ENCODE data around the gene MYO5C.
"Not testable (repeated sequence)": the region's sequence is repeated elsewhere in the genome, so short reads cannot be mapped to it uniquely, and the experiment has no call there.

MYO5C gene

GRCh38 chr15:52289629-52290081 is 5.9 kb downstream of the MYO5C start:
- peaks cover 2% of the 10 kb centered on the region for H3K27me3 ChIP-seq (ENCODE audit: control insufficient read depth, insufficient read depth, low read length, poor library complexity, severe bottlenecking)
- 49 to 57% methylated on average over 4 of the region's 4 CpGs for WGBS, 2 experiments
- H3K4me3 ChIP-seq (ENCODE audit: insufficient read depth, low read depth, low read length): no peak overlapping the region
- H3K36me3 ChIP-seq (ENCODE audit: control insufficient read depth, insufficient read depth, low read length): no peaks in the 10 kb centered on the region
- peaks cover 24% of the 10 kb centered on the region for H3K4me1 ChIP-seq (ENCODE audit: control insufficient read depth, insufficient read depth, low read length)
- no peaks in the 10 kb centered on the region for H3K9me3 ChIP-seq (ENCODE audit: control insufficient read depth, low read length)
- no peak overlapping the region for H3K27ac ChIP-seq (ENCODE audit: insufficient read depth, low read depth, low read length, poor library complexity, severe bottlenecking)

DNA sequence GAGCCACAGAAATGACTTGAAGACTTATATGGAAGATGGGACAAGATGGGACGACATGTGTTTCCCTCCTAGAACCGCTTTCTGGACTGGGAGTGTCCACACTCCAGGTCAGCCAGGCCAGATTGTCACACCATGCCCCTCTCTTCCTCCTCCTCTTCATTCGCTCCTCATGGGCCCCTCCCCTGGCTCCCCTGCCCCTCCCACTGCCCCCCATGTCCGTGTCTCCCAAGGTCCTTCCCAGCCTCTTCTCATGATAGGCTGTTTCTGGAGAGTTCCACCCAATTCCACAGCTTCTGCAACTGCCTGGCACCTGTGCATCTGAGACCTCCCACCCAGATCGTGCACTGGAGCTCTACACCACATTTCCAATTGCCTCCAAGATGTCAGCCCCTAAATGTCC is 6.6 kb downstream of the MYO5C start:
- Histone ChIP-seq H3K27ac (ENCODE audit: insufficient read depth, low read depth, low read length, poor library complexity, severe bottlenecking) (no peak overlapping the region), H3K4me1 (ENCODE audit: control insufficient read depth, insufficient read depth, low read length) (peaks cover 22% of the 10 kb centered on the region), H3K27me3 (ENCODE audit: control insufficient read depth, insufficient read depth, low read length, poor library complexity, severe bottlenecking) (no peaks in the 10 kb centered on the region), H3K9me3 (ENCODE audit: control insufficient read depth, low read length) (no peaks in the 10 kb centered on the region), H3K36me3 (ENCODE audit: control insufficient read depth, insufficient read depth, low read length) (no peaks in the 10 kb centered on the region), H3K4me3 (ENCODE audit: insufficient read depth, low read depth, low read length) (no peak overlapping the region)
- 92 to 93% methylated on average over 5 of the region's 5 CpGs for WGBS, 2 experiments

DNA sequence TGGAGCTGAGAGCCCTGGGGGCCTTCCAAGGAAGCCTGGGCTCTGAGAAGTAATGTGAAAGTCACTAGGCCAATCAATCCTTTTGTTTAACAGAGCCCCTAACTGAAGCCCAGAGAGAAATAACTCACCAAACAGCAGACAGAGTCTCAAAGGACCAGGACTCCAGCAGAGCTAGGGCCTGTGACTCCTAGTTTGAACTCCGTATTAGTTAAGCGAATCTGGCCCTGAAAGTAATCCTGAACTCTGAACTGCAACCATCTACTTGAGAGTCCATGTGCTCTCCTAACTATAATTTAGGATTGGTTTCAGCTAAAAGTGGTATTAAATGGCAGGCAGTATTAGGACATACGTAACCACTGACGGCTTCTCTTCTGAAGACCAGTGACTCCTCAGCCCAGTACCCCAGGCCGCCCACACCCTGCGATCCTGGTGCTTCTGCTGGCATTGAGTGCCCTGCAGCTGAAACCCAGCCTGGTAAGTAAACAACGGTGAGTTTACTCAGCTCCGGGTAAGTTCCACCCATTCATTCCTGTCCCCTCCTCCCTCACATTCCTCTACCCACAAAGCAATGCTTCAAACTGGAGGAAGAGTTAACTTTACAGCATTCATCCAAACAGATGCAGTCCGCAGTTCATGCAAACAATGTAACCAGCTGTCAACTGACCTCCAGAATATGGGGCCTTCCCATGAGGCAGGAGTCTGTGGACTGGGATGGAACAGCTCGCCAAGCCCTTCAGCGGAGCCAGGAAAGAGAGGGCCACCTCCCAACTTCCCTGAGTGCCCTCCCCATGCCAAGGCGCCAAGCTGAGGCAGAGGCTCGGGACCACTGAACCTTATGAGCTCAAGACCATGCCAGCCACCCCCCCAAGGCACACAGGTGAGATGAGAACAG is 7.3 kb downstream of the MYO5C start:
- no peak overlapping the region for H3K27ac ChIP-seq (ENCODE audit: insufficient read depth, low read depth, low read length, poor library complexity, severe bottlenecking)
- H3K9me3 ChIP-seq (ENCODE audit: control insufficient read depth, low read length): no peaks in the 10 kb centered on the region
- no peak overlapping the region for H3K4me3 ChIP-seq (ENCODE audit: insufficient read depth, low read depth, low read length)
- H3K4me1 ChIP-seq (ENCODE audit: control insufficient read depth, insufficient read depth, low read length): peaks cover 22% of the 10 kb centered on the region
- H3K36me3 ChIP-seq (ENCODE audit: control insufficient read depth, insufficient read depth, low read length): no peaks in the 10 kb centered on the region
- no peaks in the 10 kb centered on the region for H3K27me3 ChIP-seq (ENCODE audit: control insufficient read depth, insufficient read depth, low read length, poor library complexity, severe bottlenecking)
- WGBS, 2 experiments: 81 to 83% methylated on average over 13 of the region's 13 CpGs

DNA sequence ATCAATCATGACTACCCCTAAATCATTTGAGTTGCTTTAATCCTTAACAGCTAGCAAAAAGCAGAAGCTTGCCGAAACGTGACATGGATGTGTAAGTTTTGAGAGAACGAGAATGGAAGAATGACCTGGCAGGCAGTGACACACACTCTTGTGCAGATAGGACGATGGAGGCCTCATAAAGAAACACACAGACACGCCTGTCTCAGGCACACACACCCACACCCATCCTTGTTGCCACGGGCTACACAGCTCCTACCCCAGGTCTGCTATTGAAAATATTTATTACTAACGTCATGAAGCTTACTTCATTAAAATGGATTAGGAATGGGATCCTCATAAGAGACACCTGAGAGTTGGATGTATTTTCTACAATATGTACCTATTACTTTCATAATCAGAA is 8.5 kb downstream of the MYO5C start:
- H3K36me3 ChIP-seq (ENCODE audit: control insufficient read depth, insufficient read depth, low read length): no peaks in the 10 kb centered on the region
- peaks cover 22% of the 10 kb centered on the region for H3K4me1 ChIP-seq (ENCODE audit: control insufficient read depth, insufficient read depth, low read length)
- no peaks in the 10 kb centered on the region for H3K9me3 ChIP-seq (ENCODE audit: control insufficient read depth, low read length)
- no peak overlapping the region for H3K4me3 ChIP-seq (ENCODE audit: insufficient read depth, low read depth, low read length)
- no peak overlapping the region for H3K27ac ChIP-seq (ENCODE audit: insufficient read depth, low read depth, low read length, poor library complexity, severe bottlenecking)
- WGBS, 2 experiments: 88 to 95% methylated on average over 5 to 7 of the region's 7 CpGs
- H3K27me3 ChIP-seq (ENCODE audit: control insufficient read depth, insufficient read depth, low read length, poor library complexity, severe bottlenecking): no peaks in the 10 kb centered on the region

DNA sequence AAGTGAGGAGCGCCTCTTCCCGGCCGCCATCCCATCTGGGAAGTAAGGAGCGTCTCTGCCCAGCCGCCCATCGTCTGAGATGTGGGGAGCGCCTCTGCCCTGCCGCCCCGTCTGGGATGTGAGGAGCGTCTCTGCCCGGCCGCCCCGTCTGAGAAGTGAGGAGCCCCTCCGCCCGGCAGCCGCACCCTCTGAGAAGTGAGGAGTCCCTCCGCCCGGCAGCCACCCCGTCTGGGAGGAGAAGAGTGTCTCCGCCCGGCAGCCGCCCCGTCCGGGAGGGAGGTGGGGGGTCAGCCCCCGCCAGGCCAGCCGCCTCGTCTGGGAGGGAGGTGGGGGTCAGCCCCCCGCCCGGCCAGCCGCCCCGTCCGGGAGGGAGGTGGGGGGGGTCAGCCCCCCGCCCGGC is 9.7 kb downstream of the MYO5C start:
- 96 to 97% methylated on average over 25 to 27 of the region's 34 CpGs for WGBS, 2 experiments

GRCh38 chr15:52284164-52284563 is 11.4 kb downstream of the MYO5C start:
- Histone ChIP-seq H3K36me3 (ENCODE audit: control insufficient read depth, insufficient read depth, low read length) (no peaks in the 10 kb centered on the region), H3K9me3 (ENCODE audit: control insufficient read depth, low read length) (no peaks in the 10 kb centered on the region), H3K27me3 (ENCODE audit: control insufficient read depth, insufficient read depth, low read length, poor library complexity, severe bottlenecking) (no peaks in the 10 kb centered on the region), H3K27ac (ENCODE audit: insufficient read depth, low read depth, low read length, poor library complexity, severe bottlenecking) (no peak overlapping the region), H3K4me1 (ENCODE audit: control insufficient read depth, insufficient read depth, low read length) (peaks cover 10% of the 10 kb centered on the region), H3K4me3 (ENCODE audit: insufficient read depth, low read depth, low read length) (no peak overlapping the region)
- WGBS, 2 experiments: 93 to 100% methylated on average over 3 of the region's 3 CpGs

More for the DNA sequence above, 9.7 kb downstream of the MYO5C start:
- not testable (repeated sequence) for H3K9me3 ChIP-seq (ENCODE audit: control insufficient read depth, low read length); H3K27me3 ChIP-seq (ENCODE audit: control insufficient read depth, insufficient read depth, low read length, poor library complexity, severe bottlenecking); H3K27ac ChIP-seq (ENCODE audit: insufficient read depth, low read depth, low read length, poor library complexity, severe bottlenecking); H3K36me3 ChIP-seq (ENCODE audit: control insufficient read depth, insufficient read depth, low read length); H3K4me3 ChIP-seq (ENCODE audit: insufficient read depth, low read depth, low read length)
- H3K4me1 ChIP-seq (ENCODE audit: control insufficient read depth, insufficient read depth, low read length): peaks cover 22% of the 10 kb centered on the region

GRCh38 chr15:52283281-52283680 is 12.3 kb downstream of the MYO5C start:
- Histone ChIP-seq H3K27ac (ENCODE audit: insufficient read depth, low read depth, low read length, poor library complexity, severe bottlenecking) (no peak overlapping the region), H3K4me1 (ENCODE audit: control insufficient read depth, insufficient read depth, low read length) (peaks cover 2% of the 10 kb centered on the region), H3K9me3 (ENCODE audit: control insufficient read depth, low read length) (no peaks in the 10 kb centered on the region), H3K36me3 (ENCODE audit: control insufficient read depth, insufficient read depth, low read length) (peaks cover 2% of the 10 kb centered on the region), H3K27me3 (ENCODE audit: control insufficient read depth, insufficient read depth, low read length, poor library complexity, severe bottlenecking) (no peaks in the 10 kb centered on the region), H3K4me3 (ENCODE audit: insufficient read depth, low read depth, low read length) (no peak overlapping the region)
- 94 to 97% methylated on average over 6 of the region's 6 CpGs for WGBS, 2 experiments

- Histone ChIP-seq H3K36me3 (ENCODE audit: control insufficient read depth, insufficient read depth, low read length) (peaks cover 11% of the 10 kb centered on the region), H3K27ac (ENCODE audit: insufficient read depth, low read depth, low read length, poor library complexity, severe bottlenecking) (no peak overlapping the region), H3K4me1 (ENCODE audit: control insufficient read depth, insufficient read depth, low read length) (no peaks in the 10 kb centered on the region), H3K4me3 (ENCODE audit: insufficient read depth, low read depth, low read length) (no peak overlapping the region), H3K9me3 (ENCODE audit: control insufficient read depth, low read length) (no peaks in the 10 kb centered on the region), H3K27me3 (ENCODE audit: control insufficient read depth, insufficient read depth, low read length, poor library complexity, severe bottlenecking) (no peaks in the 10 kb centered on the region)
- WGBS, 2 experiments: 95 to 96% methylated on average over 14 of the region's 14 CpGs
These were observed 13.2 kb downstream of the MYO5C start for GRCh38 chr15:52282418-52282817.

DNA sequence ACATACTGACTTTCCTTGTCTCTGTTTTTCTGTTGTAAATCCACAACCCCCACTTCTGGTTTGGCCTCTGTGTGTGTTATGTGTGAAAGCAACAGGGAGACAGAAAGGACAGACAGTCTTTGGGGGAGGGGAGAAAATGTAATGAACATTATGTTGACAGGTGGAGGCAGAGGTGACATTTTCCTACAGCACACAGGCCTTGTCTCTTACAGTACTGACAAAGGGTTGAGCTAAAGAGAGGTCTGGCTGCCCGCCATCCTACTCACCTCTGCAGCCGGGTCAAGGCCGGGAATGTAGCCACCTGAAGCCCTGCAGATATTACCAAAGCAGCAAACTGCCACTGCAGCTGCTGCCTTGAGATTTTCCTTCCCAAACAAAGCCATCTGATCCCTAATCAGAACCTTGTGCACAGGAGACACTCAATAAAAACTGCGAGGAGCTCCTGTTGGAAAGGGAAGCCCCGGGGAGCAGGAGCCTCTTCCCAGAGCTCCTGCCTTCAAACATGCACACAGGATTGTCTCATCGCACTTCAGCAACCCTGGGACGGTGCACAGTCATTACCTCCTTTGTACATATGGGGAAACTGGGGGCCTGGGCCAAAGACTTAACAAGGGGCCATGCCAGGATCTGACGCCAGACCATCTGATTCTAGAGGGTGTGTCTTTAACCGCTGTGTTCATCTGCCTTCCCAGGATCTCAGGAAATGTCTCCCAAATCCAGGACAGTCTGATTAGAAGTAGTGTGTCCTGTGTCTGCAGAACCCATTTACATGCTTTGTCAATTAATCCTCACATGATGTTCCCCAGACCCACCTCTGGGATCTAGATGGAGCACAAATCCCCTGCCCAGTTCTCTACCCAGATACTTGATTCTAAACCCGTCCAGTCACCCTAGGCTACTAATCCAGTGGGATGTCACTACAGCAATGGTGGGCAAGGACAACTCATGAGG is 14.2 kb downstream of the MYO5C start:
- Histone ChIP-seq H3K9me3 (ENCODE audit: control insufficient read depth, low read length) (no peaks in the 10 kb centered on the region), H3K27ac (ENCODE audit: insufficient read depth, low read depth, low read length, poor library complexity, severe bottlenecking) (no peak overlapping the region), H3K4me1 (ENCODE audit: control insufficient read depth, insufficient read depth, low read length) (no peaks in the 10 kb centered on the region), H3K36me3 (ENCODE audit: control insufficient read depth, insufficient read depth, low read length) (peaks cover 12% of the 10 kb centered on the region), H3K27me3 (ENCODE audit: control insufficient read depth, insufficient read depth, low read length, poor library complexity, severe bottlenecking) (no peaks in the 10 kb centered on the region), H3K4me3 (ENCODE audit: insufficient read depth, low read depth, low read length) (no peak overlapping the region)
- 93 to 95% methylated on average over 10 of the region's 10 CpGs for WGBS, 2 experiments

All from ectodermal cell (in vitro differentiated cells).